ENCODE data around the gene GNPDA1. TPM values are rescaled to one million over a fixed set of nuclear protein-coding genes. Genes with fewer than 3 reads are reported as not detected.

The GNPDA1 gene
- total and polyA plus RNA-seq, 9 of the 15 experiments (the other 6 are each of a cell fraction or from before 2014, with no cell fraction given) = 14.1 to 145 (median 52.2) TPM

DNA sequence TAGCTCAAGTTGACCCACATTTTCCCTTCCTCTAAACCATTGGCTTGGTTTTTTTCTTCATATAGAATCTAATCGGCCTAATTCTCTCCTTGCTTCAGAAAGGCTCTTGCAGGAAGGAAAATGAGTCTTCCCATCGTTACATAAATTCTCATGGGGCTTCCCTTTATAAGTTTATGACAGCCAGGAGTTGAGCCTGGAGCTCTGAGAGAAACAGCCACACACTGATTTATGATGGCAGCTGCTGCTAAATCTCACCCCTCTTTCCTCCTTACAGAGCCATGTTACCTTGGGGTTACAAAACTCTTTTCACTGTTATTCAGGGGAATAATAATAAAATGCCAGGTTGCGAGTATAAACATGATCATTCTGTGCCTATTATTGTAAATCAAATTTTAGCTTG lies 49.1 kb downstream of the GNPDA1 start:
- Histone ChIP-seq H3K36me3 (ENCODE audit: control insufficient read depth, insufficient read depth, low read length) (no peaks in the 10 kb centered on the region), H3K4me3 (no peak overlapping the region), H3K9me1 (ENCODE audit: control insufficient read depth, insufficient read depth, low read length) (no peaks in the 10 kb centered on the region), H3K9me3 (replicated peaks; ENCODE audit: control insufficient read depth, insufficient read depth, low read depth, low read length) (no peaks in the 10 kb centered on the region), H3K9ac (ENCODE audit: insufficient read depth in 1 of 2, low read depth in 2 of 2, low read length in 2 of 2) (no peak overlapping the region), H3K27me3 (ENCODE audit: control insufficient read depth in 2 of 2, insufficient read depth in 2 of 2, low read length in 2 of 2) (no peaks in the 10 kb centered on the region), H3K27ac (ENCODE audit: extremely low read depth, low read depth, low read length) (no peak overlapping the region), H2AFZ (ENCODE audit: low read depth, low read length) (no peak overlapping the region), H4K20me1 (replicated peaks; ENCODE audit: control insufficient read depth, insufficient read depth, low read length) (0 out of 2 replicates have a peak, but pooled peaks cover 6% of the 10 kb centered on the region), H3K4me2 (ENCODE audit: insufficient read depth, low read length) (no peak overlapping the region), H3K79me2 (ENCODE audit: control insufficient read depth, insufficient read depth, low read length) (no peaks in the 10 kb centered on the region), H3K4me1 (replicated peaks in 1 of 2; ENCODE audit: control insufficient read depth in 2 of 2, insufficient read depth in 2 of 2, low read length in 2 of 2) (peaks cover 8 to 14% of the 10 kb centered on the region in 2 experiments)
- ATAC-seq (no peak), FAIRE-seq (no peak), DNase-seq (ENCODE audit: extremely low read depth in 1 of 4, low spot score in 3 of 4) (no peak)
- BruUV-seq (replicated peaks) = no TSS peak
- in situ Hi-C loops (cut with MboI) = no loop called here
- WGBS (ENCODE audit: insufficient coverage, low coverage, missing lambda C conversion rate) = 29% methylated on average over 3 of the region's 3 CpGs
- intact Hi-C loops (cut with micrococcal nuclease) = loop anchor here (10.0 kb wide), 3 partner anchors 149 to 299 kb away; no protein-coding TSS in a partner anchor
- TF ChIP-seq CHD1 (IDR thresholded peaks at IDR 0.05; ENCODE audit: low read length) = no peak
- TF ChIP-seq ZNF77 (CRISPR knock-in tag; IDR thresholded peaks at IDR 0.05) = no peak
- TF ChIP-seq PML (IDR thresholded peaks at IDR 0.05; ENCODE audit: low read length) = no peak
- TF ChIP-seq ZNF124 (CRISPR knock-in tag; IDR thresholded peaks at IDR 0.05) = no peak
- TF ChIP-seq, protein P1, sequence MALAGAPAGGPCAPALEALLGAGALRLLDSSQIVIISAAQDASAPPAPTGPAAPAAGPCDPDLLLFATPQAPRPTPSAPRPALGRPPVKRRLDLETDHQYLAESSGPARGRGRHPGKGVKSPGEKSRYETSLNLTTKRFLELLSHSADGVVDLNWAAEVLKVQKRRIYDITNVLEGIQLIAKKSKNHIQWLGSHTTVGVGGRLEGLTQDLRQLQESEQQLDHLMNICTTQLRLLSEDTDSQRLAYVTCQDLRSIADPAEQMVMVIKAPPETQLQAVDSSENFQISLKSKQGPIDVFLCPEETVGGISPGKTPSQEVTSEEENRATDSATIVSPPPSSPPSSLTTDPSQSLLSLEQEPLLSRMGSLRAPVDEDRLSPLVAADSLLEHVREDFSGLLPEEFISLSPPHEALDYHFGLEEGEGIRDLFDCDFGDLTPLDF (CRISPR knock-in tag; IDR thresholded peaks at IDR 0.05) = no peak
- TF ChIP-seq PTBP1 (IDR thresholded peaks at IDR 0.05; ENCODE audit: low read depth, low read length) = no peak
- no peak for TF ChIP-seq PHF8 (IDR thresholded peaks at IDR 0.05; ENCODE audit: borderline replicate concordance, low read length)
- TF ChIP-seq CHD4 (IDR thresholded peaks at IDR 0.05; ENCODE audit: insufficient read depth, insufficient replicate concordance, low read depth, low read length, poor library complexity, severe bottlenecking) = no peak
- TF ChIP-seq TBP (optimal IDR thresholded peaks at IDR 0.05; ENCODE audit: low read depth, low read length) = no peak
- no peak for TF ChIP-seq SREBF2 (CRISPR knock-in tag; IDR thresholded peaks at IDR 0.05)
- no peak for TF ChIP-seq ZNF717 (CRISPR knock-in tag; IDR thresholded peaks at IDR 0.05)
- TF ChIP-seq SRSF7 (optimal IDR thresholded peaks at IDR 0.05; ENCODE audit: low read depth, low read length) = no peak
- no peak for TF ChIP-seq ZNF263 (CRISPR knock-in tag; IDR thresholded peaks at IDR 0.05; ENCODE audit: borderline replicate concordance)
- no peak for TF ChIP-seq BRD9 (IDR thresholded peaks at IDR 0.05; ENCODE audit: low read depth, partially characterized antibody)
- TF ChIP-seq, protein P2, sequence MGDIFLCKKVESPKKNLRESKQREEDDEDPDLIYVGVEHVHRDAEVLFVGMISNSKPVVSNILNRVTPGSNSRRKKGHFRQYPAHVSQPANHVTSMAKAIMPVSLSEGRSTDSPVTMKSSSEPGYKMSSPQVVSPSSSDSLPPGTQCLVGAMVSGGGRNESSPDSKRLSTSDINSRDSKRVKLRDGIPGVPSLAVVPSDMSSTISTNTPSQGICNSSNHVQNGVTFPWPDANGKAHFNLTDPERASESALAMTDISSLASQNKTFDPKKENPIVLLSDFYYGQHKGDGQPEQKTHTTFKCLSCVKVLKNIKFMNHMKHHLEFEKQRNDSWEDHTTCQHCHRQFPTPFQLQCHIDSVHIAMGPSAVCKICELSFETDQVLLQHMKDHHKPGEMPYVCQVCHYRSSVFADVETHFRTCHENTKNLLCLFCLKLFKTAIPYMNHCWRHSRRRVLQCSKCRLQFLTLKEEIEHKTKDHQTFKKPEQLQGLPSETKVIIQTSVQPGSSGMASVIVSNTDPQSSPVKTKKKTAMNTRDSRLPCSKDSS (IDR thresholded peaks at IDR 0.05; ENCODE audit: low read depth, partially characterized antibody) = no peak
- TF ChIP-seq KLF10 (CRISPR knock-in tag; IDR thresholded peaks at IDR 0.05) = no peak
- no peak for TF ChIP-seq NR4A1 (CRISPR knock-in tag; IDR thresholded peaks at IDR 0.05)
- TF ChIP-seq NR4A1 (tag; IDR thresholded peaks at IDR 0.05) = no peak
- TF ChIP-seq, protein P3, sequence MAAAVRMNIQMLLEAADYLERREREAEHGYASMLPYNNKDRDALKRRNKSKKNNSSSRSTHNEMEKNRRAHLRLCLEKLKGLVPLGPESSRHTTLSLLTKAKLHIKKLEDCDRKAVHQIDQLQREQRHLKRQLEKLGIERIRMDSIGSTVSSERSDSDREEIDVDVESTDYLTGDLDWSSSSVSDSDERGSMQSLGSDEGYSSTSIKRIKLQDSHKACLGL (CRISPR knock-in tag; IDR thresholded peaks at IDR 0.05; ENCODE audit: borderline replicate concordance, poor library complexity, severe bottlenecking) = no peak
- no peak for TF ChIP-seq BRD4 (IDR thresholded peaks at IDR 0.05)
- ChIA-PET POLR2A (interaction anchor here (0.7 to 1.0 kb wide), 2 partner anchors 26 to 71 kb away, joined by 3 to 4 read pairs; no protein-coding TSS in a partner anchor), CTCF (ENCODE audit: low intra/inter-chr PET ratio) (no interaction called here)
